Measurements from ENCODE around the gene FCGR3A.
"Not testable (repeated sequence)": the region's sequence is repeated elsewhere in the genome, so short reads cannot be mapped to it uniquely, and the experiment has no call there.

The FCGR3A gene

DNA sequence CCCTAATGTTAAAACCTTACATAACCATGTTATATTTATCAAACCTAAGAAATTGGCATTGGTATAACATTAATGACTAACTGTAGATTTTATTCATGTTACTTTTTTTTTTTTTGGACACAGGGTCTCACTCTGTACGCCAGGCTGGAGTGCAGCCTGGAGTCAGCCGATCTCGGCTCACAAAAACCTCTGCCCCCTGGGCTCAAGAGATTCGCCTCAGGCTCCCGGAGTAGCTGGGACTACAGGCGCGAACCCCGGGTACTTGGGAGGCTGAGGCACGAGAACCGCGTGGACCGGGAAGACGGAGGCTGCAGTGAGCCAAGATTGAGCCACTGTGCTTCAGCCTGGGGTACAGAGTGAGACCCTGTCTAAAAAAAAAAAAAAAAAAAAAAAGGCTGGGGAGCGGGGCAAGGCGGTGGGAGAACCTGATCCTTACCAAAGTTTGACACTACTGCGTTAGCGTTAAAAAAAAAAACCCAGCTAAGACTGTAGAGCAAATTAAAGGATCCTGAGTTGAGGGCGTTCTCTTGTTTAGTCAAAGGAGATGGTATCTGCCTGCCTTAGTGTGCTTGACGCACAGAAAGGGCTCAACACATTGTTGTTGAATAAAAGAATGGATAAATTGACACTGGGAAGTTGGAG lies 20.0 kb downstream of the FCGR3A start:
- not testable (repeated sequence) for DNase-seq

DNA sequence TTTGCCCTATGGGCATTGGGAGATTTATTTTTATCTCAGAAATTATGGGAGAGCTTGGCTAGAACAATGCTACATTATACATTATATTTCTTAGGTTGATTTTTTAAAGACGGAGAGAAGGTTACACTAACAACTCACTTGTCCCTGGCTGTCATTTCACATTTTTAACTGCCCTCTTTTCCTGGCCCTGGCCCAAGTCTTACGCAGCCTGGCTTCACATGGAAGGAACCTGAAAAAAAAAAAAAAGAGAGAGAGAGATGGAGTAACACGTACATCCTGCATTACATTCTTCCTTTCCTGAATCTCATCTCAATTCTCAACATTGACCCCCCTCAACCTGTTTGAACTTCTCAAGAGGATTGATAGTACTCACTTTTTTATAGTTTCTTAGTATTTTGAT lies 21.1 kb downstream of the FCGR3A start:
- DNase-seq = not testable (repeated sequence)

DNA sequence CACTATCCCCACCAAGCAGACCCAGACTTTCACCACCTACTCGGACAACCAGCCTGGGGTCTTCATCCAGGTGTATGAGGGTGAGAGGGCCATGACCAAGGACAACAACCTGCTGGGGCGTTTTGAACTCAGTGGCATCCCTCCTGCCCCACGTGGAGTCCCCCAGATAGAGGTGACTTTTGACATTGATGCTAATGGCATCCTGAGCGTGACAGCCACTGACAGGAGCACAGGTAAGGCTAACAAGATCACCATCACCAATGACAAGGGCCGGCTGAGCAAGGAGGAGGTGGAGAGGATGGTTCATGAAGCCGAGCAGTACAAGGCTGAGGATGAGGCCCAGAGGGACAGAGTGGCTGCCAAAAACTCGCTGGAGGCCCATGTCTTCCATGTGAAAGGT lies 23.7 kb downstream of the FCGR3A start:
- not testable (repeated sequence) for DNase-seq

DNA sequence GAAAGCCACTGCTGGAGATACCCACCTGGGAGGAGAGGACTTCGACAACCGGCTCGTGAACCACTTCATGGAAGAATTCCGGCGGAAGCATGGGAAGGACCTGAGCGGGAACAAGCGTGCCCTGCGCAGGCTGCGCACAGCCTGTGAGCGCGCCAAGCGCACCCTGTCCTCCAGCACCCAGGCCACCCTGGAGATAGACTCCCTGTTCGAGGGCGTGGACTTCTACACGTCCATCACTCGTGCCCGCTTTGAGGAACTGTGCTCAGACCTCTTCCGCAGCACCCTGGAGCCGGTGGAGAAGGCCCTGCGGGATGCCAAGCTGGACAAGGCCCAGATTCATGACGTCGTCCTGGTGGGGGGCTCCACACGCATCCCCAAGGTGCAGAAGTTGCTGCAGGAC lies 24.3 kb downstream of the FCGR3A start:
- not testable (repeated sequence) for DNase-seq

DNA sequence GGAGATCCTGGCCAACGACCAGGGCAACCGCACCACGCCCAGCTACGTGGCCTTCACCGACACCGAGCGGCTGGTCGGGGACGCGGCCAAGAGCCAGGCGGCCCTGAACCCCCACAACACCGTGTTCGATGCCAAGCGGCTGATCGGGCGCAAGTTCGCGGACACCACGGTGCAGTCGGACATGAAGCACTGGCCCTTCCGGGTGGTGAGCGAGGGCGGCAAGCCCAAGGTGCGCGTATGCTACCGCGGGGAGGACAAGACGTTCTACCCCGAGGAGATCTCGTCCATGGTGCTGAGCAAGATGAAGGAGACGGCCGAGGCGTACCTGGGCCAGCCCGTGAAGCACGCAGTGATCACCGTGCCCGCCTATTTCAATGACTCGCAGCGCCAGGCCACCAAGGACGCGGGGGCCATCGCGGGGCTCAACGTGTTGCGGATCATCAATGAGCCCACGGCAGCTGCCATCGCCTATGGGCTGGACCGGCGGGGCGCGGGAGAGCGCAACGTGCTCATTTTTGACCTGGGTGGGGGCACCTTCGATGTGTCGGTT lies 24.8 kb downstream of the FCGR3A start:
- DNase-seq = not testable (repeated sequence)

DNA sequence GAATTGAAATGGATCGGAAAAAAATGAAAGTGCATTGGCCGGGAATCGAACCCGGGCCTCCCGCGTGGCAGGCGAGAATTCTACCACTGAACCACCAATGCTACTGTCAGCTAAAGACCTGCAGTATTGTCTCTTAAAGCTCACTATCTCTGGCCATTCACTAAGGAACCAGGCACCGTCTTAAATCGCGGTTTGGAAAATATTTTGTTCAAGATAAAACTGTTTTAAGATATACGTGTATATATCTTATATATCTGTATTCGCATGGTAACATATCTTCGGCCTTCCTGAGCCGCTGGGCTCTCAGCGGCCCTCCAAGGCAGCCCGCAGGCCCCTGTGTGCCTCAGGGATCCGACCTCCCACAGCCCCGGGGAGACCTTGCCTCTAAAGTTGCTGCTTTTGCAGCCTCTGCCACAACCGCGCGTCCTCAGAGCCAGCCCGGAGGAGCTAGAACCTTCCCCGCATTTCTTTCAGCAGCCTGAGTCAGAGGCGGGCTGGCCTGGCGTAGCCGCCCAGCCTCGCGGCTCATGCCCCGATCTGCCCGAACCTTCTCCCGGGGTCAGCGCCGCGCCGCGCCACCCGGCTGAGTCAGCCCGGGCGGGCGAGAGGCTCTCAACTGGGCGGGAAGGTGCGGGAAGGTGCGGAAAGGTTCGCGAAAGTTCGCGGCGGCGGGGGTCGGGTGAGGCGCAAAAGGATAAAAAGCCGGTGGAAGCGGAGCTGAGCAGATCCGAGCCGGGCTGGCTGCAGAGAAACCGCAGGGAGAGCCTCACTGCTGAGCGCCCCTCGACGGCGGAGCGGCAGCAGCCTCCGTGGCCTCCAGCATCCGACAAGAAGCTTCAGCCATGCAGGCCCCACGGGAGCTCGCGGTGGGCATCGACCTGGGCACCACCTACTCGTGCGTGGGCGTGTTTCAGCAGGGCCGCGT lies 25.5 kb downstream of the FCGR3A start, which contains the start of gene HSPA6:
Gene HSPA6, plus strand, starts transcription at position 724 of the 925 bp plus-strand sequence. Its CDS starts 119 bp downstream, at position 843.
- DNase-seq = peak; percentile 51

DNA sequence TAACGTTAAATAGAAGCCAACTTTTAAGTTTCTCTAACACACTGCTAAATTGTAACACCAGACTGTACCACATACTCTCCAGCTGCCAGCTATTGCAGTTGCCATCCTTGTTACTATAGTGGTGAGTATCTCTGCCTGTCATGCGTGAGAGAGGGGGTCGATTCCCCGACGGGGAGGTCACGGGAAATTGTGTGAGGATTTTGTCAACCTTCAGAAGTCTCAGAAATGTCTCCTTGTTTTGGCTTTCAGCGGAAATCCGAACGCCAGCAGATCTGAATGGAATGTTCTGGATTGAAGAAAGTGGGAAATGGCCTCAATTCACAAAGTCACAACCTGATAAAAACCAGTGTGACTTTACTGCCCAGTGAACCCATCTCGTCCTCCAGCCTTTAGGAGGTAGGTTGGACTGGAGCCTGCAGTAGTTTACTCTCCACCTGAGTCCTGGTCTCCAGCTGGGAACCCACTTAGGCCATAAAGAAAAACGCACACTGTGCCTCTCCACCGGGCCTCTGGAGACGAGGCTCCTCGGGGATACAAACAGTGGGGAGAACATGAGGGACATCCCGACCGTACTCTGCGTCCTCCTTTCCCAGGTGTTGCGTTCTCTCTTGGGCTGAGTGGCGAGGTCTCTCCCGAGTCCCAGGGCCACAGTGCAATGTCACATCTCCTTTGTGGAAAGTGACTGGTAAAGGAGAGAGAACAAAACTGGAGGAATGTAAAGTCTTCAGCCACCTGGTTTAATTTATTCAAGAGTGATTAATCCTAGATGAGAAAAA lies 26.4 kb downstream of the FCGR3A start:
- DNase-seq = not testable (repeated sequence)

DNA sequence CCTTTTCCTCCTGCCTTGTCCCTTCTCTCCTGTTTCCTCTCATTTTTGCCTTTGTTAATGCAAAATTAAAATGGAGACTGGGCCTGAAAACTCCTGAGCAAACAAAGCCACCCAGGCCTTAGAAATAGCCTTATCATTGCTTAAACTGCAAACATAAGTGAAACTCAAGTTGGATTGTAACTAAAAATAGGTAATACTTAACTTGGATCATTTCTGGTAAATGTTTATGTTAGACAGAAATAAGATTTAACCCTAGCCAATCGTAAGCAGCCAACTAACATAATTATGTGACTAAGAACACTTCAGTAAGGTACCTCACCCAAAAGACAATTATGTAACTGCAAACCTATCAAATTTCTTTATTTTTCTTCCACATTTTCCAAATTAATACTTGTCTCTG lies 35.7 kb downstream of the FCGR3A start:
- DNase-seq = not testable (repeated sequence)

DNA sequence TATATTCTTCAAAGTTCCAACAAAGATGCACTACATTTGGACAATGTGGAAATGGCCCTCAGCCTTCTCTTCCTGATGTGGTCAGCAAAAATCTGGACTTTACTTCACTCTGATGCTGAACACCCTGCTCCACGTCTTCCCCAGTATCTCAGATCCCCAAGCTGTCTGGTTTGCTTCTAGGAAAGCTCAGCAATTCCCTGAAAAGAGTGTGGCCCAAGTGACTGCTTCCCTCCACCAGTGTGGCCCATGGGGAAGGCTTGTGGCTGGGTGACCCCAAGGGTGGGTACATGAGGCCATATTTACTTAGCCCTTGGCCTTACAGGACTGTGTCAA lies 36.2 kb downstream of the FCGR3A start:
- DNase-seq = not testable (repeated sequence)

DNA sequence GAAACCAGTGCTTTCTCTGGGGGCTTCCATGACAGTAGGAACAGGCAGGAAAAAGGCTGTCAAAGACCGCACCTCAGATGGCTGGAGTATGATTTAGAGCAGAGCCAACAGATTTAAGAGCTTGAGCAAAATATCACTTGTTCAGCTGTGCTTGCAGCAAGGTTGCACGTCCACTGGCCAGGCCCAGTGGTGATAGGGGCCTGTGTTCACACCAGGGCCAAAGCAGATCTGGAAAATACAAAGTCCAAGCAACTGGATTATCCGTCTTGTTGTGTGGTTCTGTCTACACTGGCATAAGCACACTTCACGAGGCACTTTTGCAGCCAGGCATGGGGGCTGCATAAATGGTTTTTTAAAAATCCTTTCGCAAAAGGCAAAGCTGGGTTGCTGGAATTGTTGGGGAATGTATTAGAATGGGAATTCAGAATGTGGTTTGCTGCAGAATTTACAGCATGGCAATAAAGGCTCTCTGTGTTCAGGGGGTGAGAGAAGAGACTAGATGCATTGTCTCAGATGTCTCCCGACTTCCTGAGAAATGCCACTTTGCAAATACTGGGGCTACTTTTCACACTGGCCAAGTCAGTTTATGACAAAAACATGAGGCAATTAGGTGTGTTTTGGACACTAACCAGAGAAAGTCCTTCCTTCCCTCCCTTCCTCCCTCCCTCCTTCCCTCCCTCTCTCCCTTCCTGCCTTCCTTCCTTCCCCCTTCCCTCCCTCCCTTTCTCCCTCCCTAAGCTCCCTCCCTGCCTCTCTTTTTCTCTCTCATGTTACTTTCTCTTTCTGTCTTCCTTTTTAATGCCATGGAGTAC lies 36.8 kb downstream of the FCGR3A start:
- DNase-seq = not testable (repeated sequence)

DNA sequence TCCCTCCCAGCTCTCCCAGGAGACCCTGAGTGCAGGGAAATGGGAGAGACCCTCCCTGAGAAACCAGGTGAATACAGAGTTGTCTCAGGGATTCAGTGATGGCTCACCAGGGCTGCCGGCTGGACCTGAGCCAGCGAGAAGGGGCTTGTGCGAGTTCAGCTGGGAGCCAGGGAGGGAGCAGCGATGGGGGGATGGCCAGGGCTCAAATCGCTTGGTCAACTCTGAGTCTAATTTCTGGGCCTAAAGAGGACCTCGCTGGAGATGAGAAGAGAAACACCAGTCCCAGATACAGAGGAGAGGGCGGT lies 37.9 kb downstream of the FCGR3A start:
- no peak for DNase-seq

DNA sequence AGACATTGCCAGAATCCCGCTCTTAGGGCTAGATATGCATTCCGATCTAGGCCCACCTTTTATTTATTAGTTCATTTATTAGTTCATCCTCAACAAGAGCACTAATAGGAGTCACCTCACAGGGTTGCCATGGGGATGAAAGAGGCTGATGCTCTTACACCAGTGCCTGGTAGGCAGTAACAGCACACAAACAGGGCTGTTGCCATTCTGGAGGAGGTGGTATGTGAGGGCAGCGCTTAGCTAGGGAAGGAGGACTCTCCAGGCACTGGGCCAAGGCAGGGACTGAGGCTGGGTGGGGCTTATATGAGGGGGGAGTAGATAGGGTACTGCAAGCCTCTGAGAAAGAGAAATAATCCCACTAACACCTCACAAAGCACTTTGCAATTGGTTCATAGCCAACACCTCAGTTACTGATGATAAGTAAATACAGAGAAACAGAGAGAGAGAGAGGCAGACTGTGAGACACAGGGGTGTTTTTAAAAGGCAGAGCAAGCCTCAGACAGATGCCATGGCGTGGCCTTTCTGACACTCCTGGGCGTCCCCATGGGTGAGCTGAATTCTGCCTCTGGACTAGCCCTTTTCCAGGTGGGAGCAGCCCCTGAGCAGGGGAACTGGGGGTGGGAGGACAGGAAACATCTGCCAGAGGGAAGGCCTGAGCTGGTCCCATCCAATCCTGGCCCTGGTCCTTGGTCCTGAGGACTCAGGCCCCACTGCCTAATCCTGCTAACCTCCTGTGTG lies 38.4 kb downstream of the FCGR3A start:
- no peak for DNase-seq

DNA sequence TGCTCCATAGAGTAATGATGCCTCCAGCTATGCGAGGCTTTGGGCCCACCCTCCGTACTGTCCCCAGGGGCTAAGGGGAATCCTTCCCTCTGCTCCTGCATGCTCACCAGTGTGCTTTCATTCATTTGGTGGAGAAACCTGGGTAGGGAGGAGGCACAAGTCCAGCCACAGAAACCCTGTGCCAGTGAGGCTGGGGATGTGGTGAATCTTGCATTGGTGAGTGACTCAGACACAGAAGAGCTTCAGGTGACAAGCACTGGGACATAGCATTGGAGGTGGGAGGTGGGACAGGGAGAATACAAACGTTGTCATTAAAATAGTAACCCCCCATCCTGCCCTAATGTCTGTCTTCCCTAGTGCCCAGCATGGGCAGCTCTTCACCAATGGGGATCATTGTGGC lies 39.1 kb downstream of the FCGR3A start:
- DNase-seq = no peak

DNA sequence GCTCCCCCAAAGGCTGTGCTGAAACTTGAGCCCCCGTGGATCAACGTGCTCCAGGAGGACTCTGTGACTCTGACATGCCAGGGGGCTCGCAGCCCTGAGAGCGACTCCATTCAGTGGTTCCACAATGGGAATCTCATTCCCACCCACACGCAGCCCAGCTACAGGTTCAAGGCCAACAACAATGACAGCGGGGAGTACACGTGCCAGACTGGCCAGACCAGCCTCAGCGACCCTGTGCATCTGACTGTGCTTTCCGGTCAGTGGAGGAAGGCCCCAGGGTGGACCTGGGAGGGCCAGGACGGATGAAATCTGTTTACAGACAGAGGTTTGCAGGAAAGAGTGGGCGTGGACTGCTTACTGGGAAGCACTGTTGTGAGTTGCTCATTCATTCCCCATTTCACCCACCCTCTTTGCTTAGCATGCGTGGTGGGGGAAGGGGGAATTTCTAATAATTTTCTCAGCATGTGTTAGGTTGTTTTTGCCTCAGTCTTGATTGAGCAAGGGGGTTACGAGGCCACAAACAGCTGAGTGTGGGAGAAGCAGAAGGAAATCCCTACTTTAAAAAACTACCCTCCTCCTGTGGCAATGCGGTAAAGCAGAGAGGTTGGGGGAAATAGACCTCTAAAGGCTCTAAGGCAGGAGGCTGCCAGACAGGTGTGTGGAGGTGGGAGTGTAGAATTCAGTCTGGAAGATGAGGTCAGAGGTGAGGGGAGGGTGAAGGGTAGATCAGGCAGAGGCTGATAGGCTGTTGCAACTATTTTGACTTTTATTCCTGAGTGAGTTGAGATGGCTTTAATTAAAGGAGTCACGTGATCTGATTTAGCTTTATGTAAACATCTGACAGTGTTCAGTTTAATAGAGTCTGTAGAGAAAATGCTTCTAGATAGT lies 43.0 kb downstream of the FCGR3A start:
- DNase-seq = no peak

DNA sequence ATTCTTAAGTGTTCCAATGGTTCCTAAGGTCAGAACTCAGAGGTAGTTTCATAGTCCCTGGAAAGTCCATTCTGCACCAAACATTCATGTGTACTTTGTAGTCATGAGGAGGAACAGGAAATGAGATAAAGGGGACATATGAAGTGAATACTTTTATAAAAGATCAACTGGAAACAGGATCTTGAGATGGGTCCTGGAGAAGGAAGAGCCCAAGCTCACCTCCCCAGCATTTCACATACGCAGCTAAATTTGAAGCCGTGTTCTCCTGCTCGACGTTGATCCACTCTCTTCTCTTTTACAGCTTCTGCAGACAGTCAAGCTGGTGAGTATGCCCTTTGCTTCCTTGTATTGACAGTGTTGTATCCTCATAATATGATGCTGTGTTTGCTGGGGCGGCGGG lies 43.9 kb downstream of the FCGR3A start:
- DNase-seq = no peak

DNA sequence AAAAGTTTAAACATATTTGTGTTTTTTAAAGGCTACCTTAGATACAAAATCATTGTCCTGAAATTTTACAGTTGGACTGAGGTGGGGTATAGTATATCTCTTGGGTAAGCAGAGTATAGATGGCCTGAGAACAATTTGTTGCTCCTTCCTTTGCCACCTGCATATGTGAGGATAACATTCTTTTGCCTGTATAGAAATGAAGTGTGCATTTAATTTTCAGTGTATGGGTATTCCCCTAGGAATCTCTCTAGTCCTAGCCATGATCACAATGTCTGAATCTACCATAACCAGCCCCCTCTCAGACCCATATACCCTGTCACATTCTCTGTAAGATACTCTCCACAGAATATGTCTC lies 46.2 kb downstream of the FCGR3A start:
- DNase-seq = no peak

DNA sequence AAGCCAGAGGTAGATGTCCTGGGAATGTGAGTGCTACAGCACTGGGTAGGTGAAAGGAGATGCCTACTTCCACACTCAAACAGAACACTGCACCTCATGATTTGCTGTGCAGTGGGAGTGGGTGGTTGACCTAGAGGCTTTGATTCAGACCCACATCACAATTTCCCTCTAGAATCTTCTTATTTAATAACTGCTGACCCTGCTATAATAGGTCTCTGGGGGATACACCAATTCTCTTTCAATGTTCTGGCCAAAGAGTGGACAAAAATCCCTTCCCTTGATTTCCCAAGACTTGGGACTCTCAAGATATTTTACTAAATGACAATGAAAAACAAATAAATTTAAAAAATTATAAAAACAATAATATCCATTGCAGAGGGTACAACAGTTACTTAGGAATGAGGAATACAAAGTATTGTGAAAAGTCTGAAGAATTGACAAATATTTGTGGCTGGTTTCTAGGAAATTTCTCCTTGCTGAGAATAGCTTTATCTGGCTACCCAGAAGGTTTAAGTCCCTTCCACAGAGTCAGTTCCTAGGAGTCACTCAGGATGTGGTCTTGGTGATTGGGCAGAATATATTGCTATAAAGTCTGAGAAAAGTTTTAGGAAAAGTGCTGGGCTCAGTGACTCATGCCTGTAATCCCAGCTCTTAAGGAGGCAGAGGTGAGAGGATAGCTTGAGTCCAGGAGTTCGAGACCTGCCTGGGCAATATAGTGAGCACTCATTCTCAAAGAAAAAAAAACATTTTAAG lies 46.8 kb downstream of the FCGR3A start:
- no peak for DNase-seq

DNA sequence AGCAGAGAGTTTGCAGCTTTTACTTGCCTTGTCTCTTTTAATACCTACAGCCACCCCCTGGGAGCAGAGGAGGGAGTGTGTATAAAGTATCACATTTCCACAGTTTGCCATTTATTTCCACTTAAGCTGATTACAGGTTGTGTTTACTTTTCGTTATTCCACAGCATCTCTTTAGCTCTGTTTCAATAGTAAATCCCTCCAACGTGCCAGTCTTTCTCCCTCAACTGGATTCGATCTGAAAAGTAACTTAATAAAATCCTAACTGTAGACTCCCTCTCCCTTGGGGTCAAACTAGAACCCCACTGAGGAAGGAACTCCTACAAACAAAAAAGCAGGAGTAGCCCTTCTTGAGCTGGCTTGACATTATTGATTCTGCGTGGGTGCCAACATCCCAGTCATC lies 47.4 kb downstream of the FCGR3A start:
- DNase-seq = no peak

DNA sequence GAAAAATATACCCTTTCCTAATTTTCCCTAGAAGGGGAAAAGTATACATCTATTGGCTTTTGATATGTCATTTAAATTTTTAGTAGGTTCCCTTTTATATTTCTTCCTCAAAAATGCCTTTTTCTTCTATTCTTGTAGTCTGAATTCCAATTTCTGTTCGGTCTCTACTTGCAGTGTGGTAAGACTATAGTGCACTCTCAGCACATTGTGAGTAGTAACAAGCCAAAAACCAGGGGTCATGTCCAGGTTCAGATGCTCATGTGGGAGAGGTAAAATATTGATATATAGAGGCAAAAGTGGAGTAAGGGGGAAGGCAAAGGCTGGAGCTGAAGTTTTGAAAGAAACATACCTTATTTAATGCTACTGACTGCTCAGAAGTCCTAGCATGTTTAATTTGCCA lies 48.4 kb downstream of the FCGR3A start:
- DNase-seq = no peak
